Brain microvascular endothelial cell (primary cell): ENCODE data around the gene CIC.
A peak's percentile ranks its signal among the peaks of the same experiment; 100 is the strongest.

Source experiments
- DNase-seq: peaks from one replicate; pipeline ENCODE4 v3.0.0-alpha.2; 2020
- H3K27ac ChIP-seq: fragments of 250-450 bp; sonication (Bioruptor Pico); 2 replicates; pipeline ENCODE4 v1.5.1; 2020; ENCODE audit warnings: mild to moderate bottlenecking, moderate library complexity
- H3K27me3 ChIP-seq: fragments of 250-450 bp; sonication (Bioruptor Pico); replicated peaks from 2 replicates; pipeline ENCODE4 v1.5.1; 2020; ENCODE audit warnings: mild to moderate bottlenecking
- H3K36me3 ChIP-seq: fragments of 250-450 bp; sonication (Bioruptor Pico); replicated peaks from 2 replicates; pipeline ENCODE4 v1.5.1; 2020; ENCODE audit warnings: mild to moderate bottlenecking
- H3K4me3 ChIP-seq: 2 replicates; pipeline ENCODE4 v1.5.1; 2011; ENCODE audit warnings: low read depth, mild to moderate bottlenecking, control low read depth, low read length, moderate library complexity
- in situ Hi-C: cut with HindIII; loops from 2 replicates; pipeline ENCODE4 v1.10.0; 2017; ENCODE audit warnings: low sequenced_read_pairs, low pct_ligation_motif_present
- TF ChIP-seq, protein P1 (sequence below): IDR thresholded peaks from 2 replicates; pipeline ENCODE4 v1.5.1; 2011; ENCODE audit warnings: low read depth, mild to moderate bottlenecking, moderate library complexity, low read length, control low read depth, inconsistent platforms; ENCODE audit errors: missing control alignments

CIC gene

DNA sequence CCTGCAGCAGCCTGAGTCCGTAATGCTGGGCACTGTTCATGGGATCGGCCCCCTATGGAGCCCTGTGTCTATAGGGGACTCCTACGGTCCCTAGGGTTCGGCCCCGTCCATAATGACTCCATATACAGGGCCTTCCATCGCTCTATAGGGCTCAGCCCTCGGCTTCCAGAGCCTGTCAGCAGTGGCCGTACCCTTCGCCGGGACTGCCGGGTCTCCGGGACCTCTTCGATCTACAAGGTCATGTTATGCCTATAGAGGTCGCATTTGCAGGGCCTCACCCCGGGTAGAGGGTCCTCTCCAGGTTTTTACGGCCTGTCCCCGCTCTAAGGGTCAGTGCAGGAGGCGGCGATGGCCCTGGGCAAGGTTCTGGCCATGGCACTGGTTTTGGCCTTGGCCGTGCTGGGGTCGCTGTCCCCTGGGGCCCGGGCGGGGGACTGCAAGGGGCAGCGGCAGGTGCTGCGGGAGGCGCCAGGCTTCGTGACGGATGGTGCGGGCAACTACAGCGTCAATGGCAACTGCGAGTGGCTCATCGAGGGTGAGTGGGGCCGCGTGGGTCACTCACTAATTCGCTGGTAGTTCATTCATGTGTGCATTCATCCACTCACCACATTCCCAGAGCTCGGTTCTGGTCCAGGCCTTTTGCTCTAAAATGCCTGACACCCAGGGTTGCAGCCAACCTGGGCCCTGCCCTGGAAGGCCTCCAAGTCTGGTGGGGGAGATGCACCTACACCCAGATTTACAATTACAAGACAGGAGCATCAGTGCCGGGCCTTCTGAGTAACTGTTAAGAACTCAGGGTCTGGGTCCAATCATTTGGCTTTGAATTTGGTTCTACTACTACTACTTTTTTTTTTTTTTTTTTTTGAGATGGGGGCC is 57.1 kb downstream of the CIC start:
- DNase-seq: no peak
- no peaks in the 10 kb centered on the region for H3K36me3 ChIP-seq
- peaks cover 19% of the 10 kb centered on the region for H3K27me3 ChIP-seq
- TF ChIP-seq, protein P1, sequence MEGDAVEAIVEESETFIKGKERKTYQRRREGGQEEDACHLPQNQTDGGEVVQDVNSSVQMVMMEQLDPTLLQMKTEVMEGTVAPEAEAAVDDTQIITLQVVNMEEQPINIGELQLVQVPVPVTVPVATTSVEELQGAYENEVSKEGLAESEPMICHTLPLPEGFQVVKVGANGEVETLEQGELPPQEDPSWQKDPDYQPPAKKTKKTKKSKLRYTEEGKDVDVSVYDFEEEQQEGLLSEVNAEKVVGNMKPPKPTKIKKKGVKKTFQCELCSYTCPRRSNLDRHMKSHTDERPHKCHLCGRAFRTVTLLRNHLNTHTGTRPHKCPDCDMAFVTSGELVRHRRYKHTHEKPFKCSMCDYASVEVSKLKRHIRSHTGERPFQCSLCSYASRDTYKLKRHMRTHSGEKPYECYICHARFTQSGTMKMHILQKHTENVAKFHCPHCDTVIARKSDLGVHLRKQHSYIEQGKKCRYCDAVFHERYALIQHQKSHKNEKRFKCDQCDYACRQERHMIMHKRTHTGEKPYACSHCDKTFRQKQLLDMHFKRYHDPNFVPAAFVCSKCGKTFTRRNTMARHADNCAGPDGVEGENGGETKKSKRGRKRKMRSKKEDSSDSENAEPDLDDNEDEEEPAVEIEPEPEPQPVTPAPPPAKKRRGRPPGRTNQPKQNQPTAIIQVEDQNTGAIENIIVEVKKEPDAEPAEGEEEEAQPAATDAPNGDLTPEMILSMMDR: peak; percentile 26
- H3K4me3 ChIP-seq: peak overlapping the region; percentile 86
- peak overlapping the region; percentile 34 for H3K27ac ChIP-seq
- in situ Hi-C loops: no loop called here

DNA sequence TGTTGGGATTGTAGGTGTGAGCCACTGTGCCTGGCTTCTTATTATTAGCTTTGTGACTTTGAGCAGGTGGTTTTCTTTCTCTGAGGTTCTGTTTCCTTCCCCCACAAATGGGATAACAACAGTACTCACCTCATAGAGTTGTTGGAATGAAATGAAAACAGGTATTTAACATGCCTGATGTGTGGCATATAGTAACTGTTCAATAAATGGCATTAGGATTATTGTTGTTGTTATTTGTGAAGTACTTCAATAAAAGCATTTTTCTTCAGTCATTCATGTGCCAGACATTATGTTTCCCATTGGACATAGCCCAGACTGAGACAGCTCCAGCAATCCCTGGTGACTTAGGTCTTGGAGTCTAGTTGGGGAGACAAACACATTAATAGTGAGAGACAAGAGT is 57.9 kb downstream of the CIC start:
- TF ChIP-seq, protein P1: no peak
- no peak for DNase-seq

DNA sequence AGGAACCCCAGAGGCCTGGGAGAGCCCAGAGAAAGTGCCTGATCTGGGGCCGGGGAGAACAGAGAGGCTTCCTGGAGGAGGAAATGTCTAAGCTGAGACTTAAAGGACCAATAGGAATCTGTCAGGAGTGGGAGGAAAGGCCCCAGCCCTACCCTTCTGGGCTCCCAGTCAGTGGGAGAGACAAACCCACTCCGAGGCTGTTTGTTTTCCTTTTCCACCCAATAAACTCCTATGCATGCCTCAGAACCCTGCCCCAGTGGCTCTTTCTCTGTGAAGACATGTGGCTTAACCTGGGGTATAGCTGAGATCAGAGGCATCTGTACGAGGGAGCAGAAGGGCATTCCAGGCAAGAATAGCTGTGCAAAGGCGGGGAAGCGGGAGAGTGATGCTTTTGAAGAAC is 58.3 kb downstream of the CIC start:
- H3K27me3 ChIP-seq: peaks cover 18% of the 10 kb centered on the region
- H3K27ac ChIP-seq: no peak overlapping the region
- in situ Hi-C loops: no loop called here
- no peaks in the 10 kb centered on the region for H3K36me3 ChIP-seq
- H3K4me3 ChIP-seq: no peak overlapping the region
- TF ChIP-seq, protein P1: no peak
- no peak for DNase-seq

More for the DNA sequence above, 57.9 kb downstream of the CIC start:
- Histone ChIP-seq H3K4me3 (no peak overlapping the region), H3K27ac (no peak overlapping the region), H3K27me3 (peaks cover 19% of the 10 kb centered on the region), H3K36me3 (no peaks in the 10 kb centered on the region)
- in situ Hi-C loops: no loop called here

DNA sequence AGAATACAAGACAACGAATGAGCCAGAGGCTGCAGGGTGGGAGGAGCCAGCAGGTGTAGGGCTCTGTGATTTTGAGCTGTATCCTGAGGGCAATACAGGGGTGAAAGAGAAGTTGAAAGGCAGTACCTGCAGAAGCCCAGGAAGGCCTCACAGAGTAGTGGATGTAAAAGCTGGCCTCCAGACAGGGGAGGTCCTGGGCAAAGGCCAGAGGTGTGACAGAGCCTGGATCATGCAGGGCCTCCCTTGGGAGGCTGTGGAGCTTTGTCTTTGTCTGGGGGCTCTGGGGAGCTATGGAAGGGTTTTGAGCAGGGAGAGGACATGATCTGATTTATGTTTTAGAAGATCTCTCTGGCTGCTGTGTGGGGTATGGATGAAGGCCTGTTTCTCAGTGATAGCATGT is 59.1 kb downstream of the CIC start:
- in situ Hi-C loops: no loop called here
- Histone ChIP-seq H3K36me3 (no peaks in the 10 kb centered on the region), H3K27ac (no peak overlapping the region), H3K4me3 (no peak overlapping the region), H3K27me3 (peaks cover 15% of the 10 kb centered on the region)
- DNase-seq: no peak
- TF ChIP-seq, protein P1: no peak

DNA sequence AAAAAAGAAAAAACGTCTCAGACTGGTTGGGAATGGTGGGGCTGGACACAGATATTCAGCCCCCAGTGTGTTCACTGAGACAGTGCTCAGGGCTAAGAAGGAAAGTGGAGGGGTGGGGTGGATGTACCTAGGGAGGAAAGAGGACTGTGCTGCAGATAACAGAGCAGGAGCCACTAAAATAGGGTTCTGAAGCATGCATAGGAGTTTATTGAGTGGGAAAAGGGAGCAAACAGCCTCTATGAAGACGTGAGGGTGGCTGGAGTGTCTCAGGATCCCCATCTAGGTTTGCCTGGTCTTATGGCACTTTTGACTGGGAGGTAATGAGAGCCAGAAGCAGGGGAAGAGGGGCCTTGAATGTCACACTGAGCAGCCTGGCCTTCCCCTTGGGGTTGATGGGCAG is 59.8 kb downstream of the CIC start:
- in situ Hi-C loops: no loop called here
- TF ChIP-seq, protein P1: no peak
- no peak for DNase-seq
- no peaks in the 10 kb centered on the region for H3K36me3 ChIP-seq
- peaks cover 8% of the 10 kb centered on the region for H3K27me3 ChIP-seq
- H3K27ac ChIP-seq: no peak overlapping the region
- H3K4me3 ChIP-seq: no peak overlapping the region
